Spleen (tissue), 11 donors: ENCODE results near the gene PRSS57. TPM values are rescaled to one million over a fixed set of nuclear protein-coding genes. Genes with fewer than 3 reads are reported as not detected.

Experiments
- DNase-seq: peaks from one replicate; pipeline ENCODE4 v3.0.0-alpha.2; 2020
- H3K27ac ChIP-seq, 8 donors: fragments of 200-600 bp; sonication (generic) in 7 of 8; 1 replicate in 4 of 8; 2 replicates in 4 of 8; pipeline versions ENCODE4 v1.5.0 to v1.8.0; 2016 to 2021; ENCODE audit warnings: inconsistent platforms in 4 of 8, mild to moderate bottlenecking in 4 of 8, moderate library complexity in 1 of 8
- H3K27me3 ChIP-seq, 7 donors: fragments of 200-600 bp; sonication (generic) in 6 of 7; replicated peaks in 1 of 7; 1 replicate in 4 of 7; 2 replicates in 3 of 7; pipeline versions ENCODE4 v1.5.0 to v1.8.0; 2016 to 2021; ENCODE audit warnings: inconsistent platforms in 3 of 7, mild to moderate bottlenecking in 1 of 7
- H3K36me3 ChIP-seq, 6 donors: fragments of 200-600 bp; sonication (generic) in 5 of 6; 1 replicate in 4 of 6; 2 replicates in 2 of 6; pipeline versions ENCODE4 v1.5.0 to v1.8.0; 2016 to 2021; ENCODE audit warnings: inconsistent platforms in 2 of 6
- H3K4me1 ChIP-seq, 6 donors: fragments of 200-600 bp; sonication (generic) in 5 of 6; 1 replicate in 3 of 6; 2 replicates in 3 of 6; pipeline versions ENCODE4 v1.5.0 to v1.8.0; 2016 to 2021; ENCODE audit warnings: inconsistent platforms in 3 of 6
- H3K4me3 ChIP-seq, 8 donors: fragments of 200-600 bp; sonication (generic) in 7 of 8; 1 replicate in 4 of 8; 2 replicates in 4 of 8; pipeline versions ENCODE4 v1.5.0 to v1.8.0; 2016 to 2021; ENCODE audit warnings: inconsistent platforms in 4 of 8, mild to moderate bottlenecking in 4 of 8, moderate library complexity in 2 of 8
- H3K9me3 ChIP-seq, 8 donors: fragments of 200-600 bp; sonication (generic) in 7 of 8; 1 replicate in 4 of 8; 2 replicates in 4 of 8; pipeline versions ENCODE4 v1.5.0 to v1.8.0; 2016 to 2021; ENCODE audit warnings: inconsistent platforms in 4 of 8
- CTCF ChIP-seq, 11 experiments: fragments of 200-600 bp in 7 of 11; fragments of 450-650 bp in 4 of 11; sonication (generic) in 4 of 11; IDR thresholded peaks in 8 of 11; conservative IDR thresholded peaks in 3 of 11; 1 replicate in 7 of 11; 2 replicates in 4 of 11; pipeline versions ENCODE4 v1.4.0 to v1.8.0; 2016 to 2021; ENCODE audit warnings: antibody characterized with exemption in 11 of 11, inconsistent platforms in 4 of 11, mild to moderate bottlenecking in 1 of 11
- POLR2A ChIP-seq, 3 donors: fragments of 450-650 bp; IDR thresholded peaks; one replicate each; pipeline ENCODE4 v1.5.1; 2017; ENCODE audit warnings: antibody characterized with exemption in 3 of 3, mild to moderate bottlenecking in 1 of 3
- POLR2AphosphoS5 ChIP-seq, 3 donors: sonication (generic); formaldehyde crosslinking; IDR thresholded peaks; one replicate each; pipeline ENCODE4 v1.5.1; 2017; ENCODE audit warnings: antibody characterized with exemption in 3 of 3
- WGBS, 5 donors: extraction: QIAGEN DNeasy Blood & Tissue Kit in 3 of 5; methylation state at CpG; one replicate each; pipeline versions ENCODE4 v1.1.5 to v1.1.7; 2013 to 2018; 5-methylcytosine and 5-hydroxymethylcytosine counted together
- intact Hi-C: fragments of 100-400 bp; cut with DNase I; formaldehyde crosslinking; loops from one replicate; pipeline ENCODE4 v1.15.0; 2023; ENCODE audit warnings: low total_unique reads
- polyA plus RNA-seq, 3 donors: library from polyadenylated mRNA; stranded (reverse); fragments of 200-250 nt; gene quantifications; one replicate each; pipeline ENCODE4 v1.2.1, GENCODE V29; 2013
- total RNA-seq, 7 donors: library from RNA; depleted of rRNA in 3 of 7; stranded (reverse); fragments of >200 nt in 3 of 7; fragmentation: NEBNext Ultra II Directional in 4 of 7; extraction: Animal tissue kit (Norgen Biotek cat#: 25700) in 4 of 7; gene quantifications; one replicate each; pipeline versions ENCODE4 v1.1.0 to v1.2.1, GENCODE V29; 2016 to 2021
- donor health status: healthy with polysubstance abuse.
- donor health status: DM: no; HTN: no; CAD: no; lungs with moderate emphysema.
- donor health status: DM: no; HTN: no; CAD: no.
- donor health status: Bipolar disorder and iron deficiency.
- donor health status: healthy.
- donor health status: DM: no; HTN: no; CAD: no.
- donor health status: DM: yes; HTN: yes; CAD: no.

PRSS57 gene
- total and polyA plus RNA-seq, 10 donors = 0.24 to 2.5 (median 0.54) TPM; not detected in 2

GRCh38 chr19:640606-641189 is 54.6 kb downstream of the PRSS57 start:
- intact Hi-C loops = no loop called here
- no peak for TF ChIP-seq CTCF (IDR thresholded peaks at IDR 0.05 in 8 of 11, conservative IDR thresholded peaks at IDR 0.05 in 3 of 11)
- no peak for TF ChIP-seq POLR2AphosphoS5 (IDR thresholded peaks at IDR 0.05)
- TF ChIP-seq POLR2A (IDR thresholded peaks at IDR 0.05) = no peak
- Histone ChIP-seq H3K36me3 (peaks cover 0 to 27% (median 10%) of the 10 kb centered on the region in 6 donors), H3K9me3 (no peaks in the 10 kb centered on the region), H3K4me1 (peaks cover 9 to 29% (median 18%) of the 10 kb centered on the region in 6 donors), H3K27ac (no peak overlapping the region), H3K4me3 (no peak overlapping the region), H3K27me3 (peaks cover 0 to 14% (median 0%) of the 10 kb centered on the region in 7 donors)
- DNase-seq = no peak
- WGBS, 5 donors = 90 to 95% (median 91%) methylated on average over 28 to 31 of the region's 31 CpGs

DNA sequence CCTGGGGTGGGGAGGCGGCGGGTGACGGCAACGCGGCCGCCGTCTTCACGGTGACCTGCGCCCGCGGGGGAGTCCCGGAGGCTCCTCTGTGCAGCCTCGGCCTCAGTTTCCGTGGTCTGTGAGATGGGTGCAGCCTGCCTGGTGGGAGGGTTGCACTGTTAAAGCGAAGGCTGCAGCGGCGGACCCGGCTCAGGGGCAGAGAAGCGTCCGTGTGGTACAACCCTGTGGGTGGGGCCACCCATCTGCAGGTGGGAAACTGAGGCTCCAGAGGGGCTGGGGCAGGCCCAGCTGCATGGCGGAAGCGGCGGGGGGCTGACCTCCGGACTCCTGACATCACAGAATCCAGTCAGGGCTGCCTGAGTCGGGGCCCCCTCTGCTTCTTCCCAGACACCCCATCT is 55.1 kb downstream of the PRSS57 start:
- peaks cover 0 to 22% (median 7%) of the 10 kb centered on the region in 6 donors for H3K36me3 ChIP-seq
- H3K4me1 ChIP-seq = peaks cover 9 to 29% (median 18%) of the 10 kb centered on the region in 6 donors
- H3K4me3 ChIP-seq = peak overlapping the region in 7 of 8 donors; percentile 12 to 72 (median 46)
- no peak for TF ChIP-seq CTCF (IDR thresholded peaks at IDR 0.05 in 8 of 11, conservative IDR thresholded peaks at IDR 0.05 in 3 of 11)
- no peak for TF ChIP-seq POLR2A (IDR thresholded peaks at IDR 0.05)
- no peak for TF ChIP-seq POLR2AphosphoS5 (IDR thresholded peaks at IDR 0.05)
- peak overlapping the region in 3 of 8 donors; percentile 16 to 32 (median 31) for H3K27ac ChIP-seq
- intact Hi-C loops = no loop called here
- 38 to 67% (median 40%) methylated on average over 1 to 25 of the region's 25 CpGs for WGBS, 5 donors
- H3K9me3 ChIP-seq = no peaks in the 10 kb centered on the region
- DNase-seq = no peak
- peaks cover 0 to 14% (median 0%) of the 10 kb centered on the region in 7 donors for H3K27me3 ChIP-seq

DNA sequence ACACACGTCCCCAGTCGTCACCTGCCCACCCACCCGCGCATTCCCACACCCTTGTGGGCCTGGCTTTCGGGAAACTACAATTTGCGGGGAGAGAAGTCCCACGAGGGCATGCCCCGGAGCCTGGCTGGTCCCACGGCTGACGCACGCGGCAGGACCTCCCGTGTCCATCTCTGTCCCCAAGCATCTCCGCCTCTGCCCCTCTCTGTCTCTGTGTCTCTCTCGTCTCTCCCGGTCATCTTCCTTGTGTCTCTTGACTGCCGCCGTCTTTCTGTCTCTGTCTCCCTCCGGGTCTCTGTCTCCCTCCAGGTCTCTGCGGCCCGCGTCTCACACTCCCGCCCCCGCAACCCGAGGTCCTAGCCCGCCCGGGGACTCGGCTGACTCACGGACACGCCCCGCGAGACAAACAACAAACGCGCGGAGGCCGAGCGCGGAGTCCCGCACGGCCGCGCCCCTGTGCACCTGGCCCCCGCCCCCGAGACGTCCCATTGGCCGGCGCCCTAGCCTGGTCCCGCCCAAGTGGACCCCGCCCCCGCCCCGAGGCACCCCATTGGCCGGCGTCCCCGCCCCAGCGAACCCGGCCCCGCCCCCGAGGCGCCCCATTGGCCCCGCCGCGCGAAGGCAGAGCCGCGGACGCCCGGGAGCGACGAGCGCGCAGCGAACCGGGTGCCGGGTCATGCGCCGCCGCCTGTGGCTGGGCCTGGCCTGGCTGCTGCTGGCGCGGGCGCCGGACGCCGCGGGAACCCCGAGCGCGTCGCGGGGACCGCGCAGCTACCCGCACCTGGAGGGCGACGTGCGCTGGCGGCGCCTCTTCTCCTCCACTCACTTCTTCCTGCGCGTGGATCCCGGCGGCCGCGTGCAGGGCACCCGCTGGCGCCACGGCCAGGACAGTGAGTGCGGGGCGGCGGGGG is 55.7 kb downstream of the PRSS57 start, which contains the start of gene FGF22:
TSS of gene FGF22 (plus strand) at position 627 of the 908 bp plus-strand sequence. CDS start at position 674, 47 bp downstream.
- H3K4me3 ChIP-seq = peak within 1 kb of the TSS in 7 of 8 donors; percentile 12 to 72 (median 46)
- H3K36me3 ChIP-seq = peaks cover 0 to 16% (median 2%) of the 10 kb centered on the region in 6 donors
- 3 to 18% (median 8%) methylated on average over 43 to 109 of the region's 109 CpGs for WGBS, 5 donors
- intact Hi-C loops = no loop called here
- no peaks in the 10 kb centered on the region for H3K9me3 ChIP-seq
- peak in 2 of 3 donors; percentile 39 to 57 for TF ChIP-seq POLR2AphosphoS5 (IDR thresholded peaks at IDR 0.05)
- TF ChIP-seq POLR2A (IDR thresholded peaks at IDR 0.05) = no peak
- peak within 1 kb of the TSS in 3 of 8 donors; percentile 19 to 34 (median 31) for H3K27ac ChIP-seq
- H3K27me3 ChIP-seq = peaks cover 0 to 14% (median 0%) of the 10 kb centered on the region in 7 donors
- DNase-seq = peak; percentile 96
- H3K4me1 ChIP-seq = peaks cover 9 to 34% (median 19%) of the 10 kb centered on the region in 6 donors

GRCh38 chr19:638906-639252 is 56.4 kb downstream of the PRSS57 start:
- peaks cover 0 to 14% (median 0%) of the 10 kb centered on the region in 7 donors for H3K27me3 ChIP-seq
- no peak for DNase-seq
- 60 to 77% (median 69%) methylated on average over 5 to 17 of the region's 17 CpGs for WGBS, 5 donors
- H3K27ac ChIP-seq = no peak overlapping the region
- no peaks in the 10 kb centered on the region for H3K9me3 ChIP-seq
- intact Hi-C loops = no loop called here
- H3K36me3 ChIP-seq = peaks cover 0 to 9% (median 0%) of the 10 kb centered on the region in 6 donors
- TF ChIP-seq POLR2A (IDR thresholded peaks at IDR 0.05) (no peak), CTCF (IDR thresholded peaks at IDR 0.05 in 8 of 11, conservative IDR thresholded peaks at IDR 0.05 in 3 of 11) (no peak), POLR2AphosphoS5 (IDR thresholded peaks at IDR 0.05) (no peak)
- H3K4me3 ChIP-seq = peak overlapping the region in 5 of 8 donors; percentile 41 to 72 (median 52)
- peaks cover 14 to 40% (median 26%) of the 10 kb centered on the region in 6 donors for H3K4me1 ChIP-seq

Other genes with a start within 250 kb of the PRSS57 start
- 10 to 100 TPM; 25.5 to 90.1 (median 43.2) TPM for gene SHC2, start 234.4 kb downstream of the PRSS57 start, total RNA-seq
- gene SHC2, start 234.4 kb downstream of the PRSS57 start, polyA plus RNA-seq = 100 to 1,000 TPM in 1 of 3 donors, 10 to 100 TPM in 2; 19.6 to 123 (median 78.5) TPM
- gene MADCAM1, start 199.0 kb downstream of the PRSS57 start, total RNA-seq = 10 to 100 TPM in 3 of 7 donors, 1 to 10 TPM in 4; 5.1 to 33.6 (median 5.9) TPM
- gene MADCAM1, start 199.0 kb downstream of the PRSS57 start, polyA plus RNA-seq = 10 to 100 TPM in 1 of 3 donors, 1 to 10 TPM in 2; 3.0 to 23.9 (median 3.4) TPM
- 10 to 100 TPM; 16.1 to 23.7 (median 19.5) TPM for gene TPGS1, start 188.0 kb downstream of the PRSS57 start, total RNA-seq
- 10 to 100 TPM in 2 of 3 donors, 1 to 10 TPM in 1; 9.8 to 24.4 (median 19.4) TPM for gene TPGS1, start 188.0 kb downstream of the PRSS57 start, polyA plus RNA-seq
- 10 to 100 TPM; 36.5 to 52.4 (median 48.3) TPM for gene CDC34, start 163.7 kb downstream of the PRSS57 start, total RNA-seq
- gene CDC34, start 163.7 kb downstream of the PRSS57 start, polyA plus RNA-seq = 10 to 100 TPM; 35.9 to 83.9 (median 68.7) TPM
- 10 to 100 TPM in 4 of 7 donors, 1 to 10 TPM in 3; 3.9 to 19.5 (median 13.5) TPM for gene GZMM, start 151.4 kb downstream of the PRSS57 start, total RNA-seq
- gene GZMM, start 151.4 kb downstream of the PRSS57 start, polyA plus RNA-seq = 10 to 100 TPM in 2 of 3 donors, 1 to 10 TPM in 1; 9.4 to 19.1 (median 16.3) TPM
- 100 to 1,000 TPM; 180 to 307 (median 274) TPM for gene BSG, start 122.9 kb downstream of the PRSS57 start, total RNA-seq
- 100 to 1,000 TPM in 2 of 3 donors, 10 to 100 TPM in 1; 95.3 to 141 (median 139) TPM for gene BSG, start 122.9 kb downstream of the PRSS57 start, polyA plus RNA-seq
- gene HCN2, start 105.6 kb downstream of the PRSS57 start, total RNA-seq = 1 to 10 TPM in 1 of 7 donors, under 1 TPM in 4, not detected in 2; 0.19 to 1.1 (median 0.54) TPM
- under 1 TPM; 0.09 to 0.19 (median 0.11) TPM for gene HCN2, start 105.6 kb downstream of the PRSS57 start, polyA plus RNA-seq
- gene POLRMT, start 61.9 kb downstream of the PRSS57 start, total RNA-seq = 10 to 100 TPM; 28.6 to 55.6 (median 49.7) TPM
- gene POLRMT, start 61.9 kb downstream of the PRSS57 start, polyA plus RNA-seq = 100 to 1,000 TPM in 2 of 3 donors, 10 to 100 TPM in 1; 67.8 to 105 (median 102) TPM
- under 1 TPM in 2 of 7 donors, not detected in 5; 0.27 to 0.61 TPM for gene FGF22, start 55.6 kb downstream of the PRSS57 start, total RNA-seq
- under 1 TPM in 2 of 3 donors, not detected in 1; 0.10 to 0.20 TPM for gene FGF22, start 55.6 kb downstream of the PRSS57 start, polyA plus RNA-seq
- 10 to 100 TPM; 49.2 to 95.1 (median 57.7) TPM for gene RNF126, start 32.2 kb downstream of the PRSS57 start, total RNA-seq
- gene RNF126, start 32.2 kb downstream of the PRSS57 start, polyA plus RNA-seq = 10 to 100 TPM; 38.1 to 55.3 (median 45.0) TPM
- 10 to 100 TPM; 11.5 to 43.4 (median 16.6) TPM for gene FSTL3, start 19.1 kb downstream of the PRSS57 start, total RNA-seq
- 10 to 100 TPM in 2 of 3 donors, 1 to 10 TPM in 1; 5.6 to 31.2 (median 10.9) TPM for gene FSTL3, start 19.1 kb downstream of the PRSS57 start, polyA plus RNA-seq
- gene PALM, start 13.5 kb upstream of the PRSS57 start, total RNA-seq = 10 to 100 TPM; 19.9 to 80.1 (median 30.0) TPM
- 10 to 100 TPM in 1 of 3 donors, 1 to 10 TPM in 2; 6.0 to 24.1 (median 7.0) TPM for gene PALM, start 13.5 kb upstream of the PRSS57 start, polyA plus RNA-seq
- gene MISP, start 55.7 kb upstream of the PRSS57 start, total RNA-seq = not detected
- gene MISP, start 55.7 kb upstream of the PRSS57 start, polyA plus RNA-seq = under 1 TPM in 1 of 3 donors, not detected in 2; 0.13 TPM
- 100 to 1,000 TPM; 147 to 305 (median 247) TPM for gene PTBP1, start 102.0 kb upstream of the PRSS57 start, total RNA-seq
- gene PTBP1, start 102.0 kb upstream of the PRSS57 start, polyA plus RNA-seq = 100 to 1,000 TPM in 1 of 3 donors, 10 to 100 TPM in 2; 89.9 to 130 (median 98.6) TPM
- gene PLPPR3, start 126.5 kb upstream of the PRSS57 start, total RNA-seq = under 1 TPM in 5 of 7 donors, not detected in 2; 0.27 to 0.79 (median 0.43) TPM
- gene PLPPR3, start 126.5 kb upstream of the PRSS57 start, polyA plus RNA-seq = under 1 TPM in 1 of 3 donors, not detected in 2; 0.03 TPM
- 10 to 100 TPM in 3 of 7 donors, 1 to 10 TPM in 4; 3.1 to 69.7 (median 9.6) TPM for gene AZU1, start 132.4 kb upstream of the PRSS57 start, total RNA-seq
- 1 to 10 TPM; 1.7 to 7.6 (median 4.2) TPM for gene AZU1, start 132.4 kb upstream of the PRSS57 start, polyA plus RNA-seq
- gene PRTN3, start 145.5 kb upstream of the PRSS57 start, total RNA-seq = 100 to 1,000 TPM in 1 of 7 donors, 10 to 100 TPM in 3, 1 to 10 TPM in 3; 2.8 to 168 (median 11.7) TPM
- 1 to 10 TPM in 2 of 3 donors, under 1 TPM in 1; 0.89 to 3.3 (median 1.3) TPM for gene PRTN3, start 145.5 kb upstream of the PRSS57 start, polyA plus RNA-seq
- gene ELANE, start 156.9 kb upstream of the PRSS57 start, total RNA-seq = 100 to 1,000 TPM in 1 of 7 donors, 10 to 100 TPM in 4, 1 to 10 TPM in 2; 3.9 to 137 (median 17.0) TPM
- gene ELANE, start 156.9 kb upstream of the PRSS57 start, polyA plus RNA-seq = 1 to 10 TPM; 2.8 to 6.7 (median 5.4) TPM
- gene CFD, start 164.2 kb upstream of the PRSS57 start, total RNA-seq = 10 to 100 TPM; 11.3 to 59.5 (median 26.2) TPM
- 10 to 100 TPM in 2 of 3 donors, 1 to 10 TPM in 1; 6.6 to 25.3 (median 18.4) TPM for gene CFD, start 164.2 kb upstream of the PRSS57 start, polyA plus RNA-seq
- gene MED16, start 197.7 kb upstream of the PRSS57 start, total RNA-seq = 10 to 100 TPM; 37.0 to 60.7 (median 52.7) TPM
- 10 to 100 TPM; 43.2 to 82.1 (median 77.6) TPM for gene MED16, start 197.7 kb upstream of the PRSS57 start, polyA plus RNA-seq
- gene RNU6-9, start 198.0 kb upstream of the PRSS57 start, total RNA-seq = not detected
- not detected for gene RNU6-9, start 198.0 kb upstream of the PRSS57 start, polyA plus RNA-seq
- 100 to 1,000 TPM in 3 of 7 donors, 10 to 100 TPM in 4; 41.0 to 175 (median 90.9) TPM for gene R3HDM4, start 217.8 kb upstream of the PRSS57 start, total RNA-seq
- gene R3HDM4, start 217.8 kb upstream of the PRSS57 start, polyA plus RNA-seq = 10 to 100 TPM; 74.6 to 99.7 (median 87.4) TPM
- gene KISS1R, start 221.9 kb upstream of the PRSS57 start, total RNA-seq = under 1 TPM in 5 of 7 donors, not detected in 2; 0.30 to 0.50 (median 0.37) TPM
- gene KISS1R, start 221.9 kb upstream of the PRSS57 start, polyA plus RNA-seq = under 1 TPM; 0.22 to 0.42 (median 0.27) TPM
- 10 to 100 TPM; 14.9 to 42.5 (median 22.6) TPM for gene ARID3A, start 230.6 kb upstream of the PRSS57 start, total RNA-seq
- gene ARID3A, start 230.6 kb upstream of the PRSS57 start, polyA plus RNA-seq = 10 to 100 TPM in 1 of 3 donors, 1 to 10 TPM in 2; 2.5 to 10.3 (median 3.2) TPM